SJCRH30 (cell line): ENCODE measurements around the gene SLC16A6. TPM values are rescaled to one million over a fixed set of nuclear protein-coding genes. Genes with fewer than 3 reads are reported as not detected.
A peak's percentile ranks its signal among the peaks of the same experiment; 100 is the strongest.
"Not testable (repeated sequence)": the region's sequence is repeated elsewhere in the genome, so short reads cannot be mapped to it uniquely, and the experiment has no call there.

Source experiments
- DNase-seq, 2 experiments: peaks; one replicate each; pipeline ENCODE4 v3.0.0-alpha.2; 2015 to 2020
- H3K27ac ChIP-seq: fragments of 250-450 bp; sonication (Bioruptor Pico); 2 replicates; pipeline ENCODE4 v1.5.1; 2020; ENCODE audit warnings: mild to moderate bottlenecking, moderate library complexity
- H3K27me3 ChIP-seq: fragments of 250-450 bp; sonication (Bioruptor Pico); 2 replicates; pipeline ENCODE4 v1.5.1; 2020; ENCODE audit warnings: mild to moderate bottlenecking, moderate library complexity
- H3K36me3 ChIP-seq: fragments of 250-450 bp; sonication (Bioruptor Pico); 2 replicates; pipeline ENCODE4 v1.5.1; 2020; ENCODE audit warnings: mild to moderate bottlenecking, moderate library complexity
- H3K4me1 ChIP-seq: fragments of 250-450 bp; sonication (Bioruptor Pico); 2 replicates; pipeline ENCODE4 v1.5.1; 2020; ENCODE audit warnings: mild to moderate bottlenecking, moderate library complexity
- H3K4me3 ChIP-seq: fragments of 250-450 bp; sonication (Bioruptor Pico); 2 replicates; pipeline ENCODE4 v1.5.1; 2020; ENCODE audit warnings: mild to moderate bottlenecking, moderate library complexity
- H3K9me3 ChIP-seq: fragments of 250-450 bp; sonication (Bioruptor Pico); replicated peaks from 2 replicates; pipeline ENCODE4 v1.5.1; 2020; ENCODE audit warnings: mild to moderate bottlenecking, moderate library complexity
- total RNA-seq: library from RNA; depleted of rRNA; stranded (reverse); fragments of >200 nt; shearing (Covaris generic); gene quantifications from 2 replicates; pipeline ENCODE4 v1.2.3, GENCODE V29; 2014

Gene SLC16A6
- total RNA-seq, 1 experiment from 2014 or later, result 0.30 TPM

DNA sequence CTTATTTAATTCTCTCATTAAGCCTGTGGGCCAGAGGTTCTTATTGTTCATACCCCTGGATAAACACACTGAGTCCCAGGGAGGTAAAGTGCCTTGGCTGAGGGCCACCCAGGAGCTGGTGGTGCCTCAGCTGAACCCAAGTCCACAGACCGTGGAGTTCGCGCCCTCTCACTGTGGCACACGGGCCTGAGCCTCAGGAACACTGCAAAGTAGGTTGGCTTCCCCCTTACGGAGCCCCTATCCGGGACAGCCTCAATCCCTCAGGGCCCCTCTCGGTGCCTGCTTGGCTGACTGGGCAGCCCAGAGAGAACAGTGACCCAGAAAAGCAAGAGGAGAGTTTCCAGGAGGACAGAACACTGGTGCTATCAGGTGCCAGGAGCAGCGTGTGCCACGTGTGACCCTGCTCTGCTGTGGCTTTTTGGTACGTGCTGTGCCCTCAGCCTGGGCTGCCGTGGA is 55.6 kb downstream of the SLC16A6 start:
- H3K4me1 ChIP-seq, H3K27ac ChIP-seq, H3K27me3 ChIP-seq, H3K36me3 ChIP-seq, H3K4me3 ChIP-seq, DNase-seq, H3K9me3 ChIP-seq: not testable (repeated sequence)

DNA sequence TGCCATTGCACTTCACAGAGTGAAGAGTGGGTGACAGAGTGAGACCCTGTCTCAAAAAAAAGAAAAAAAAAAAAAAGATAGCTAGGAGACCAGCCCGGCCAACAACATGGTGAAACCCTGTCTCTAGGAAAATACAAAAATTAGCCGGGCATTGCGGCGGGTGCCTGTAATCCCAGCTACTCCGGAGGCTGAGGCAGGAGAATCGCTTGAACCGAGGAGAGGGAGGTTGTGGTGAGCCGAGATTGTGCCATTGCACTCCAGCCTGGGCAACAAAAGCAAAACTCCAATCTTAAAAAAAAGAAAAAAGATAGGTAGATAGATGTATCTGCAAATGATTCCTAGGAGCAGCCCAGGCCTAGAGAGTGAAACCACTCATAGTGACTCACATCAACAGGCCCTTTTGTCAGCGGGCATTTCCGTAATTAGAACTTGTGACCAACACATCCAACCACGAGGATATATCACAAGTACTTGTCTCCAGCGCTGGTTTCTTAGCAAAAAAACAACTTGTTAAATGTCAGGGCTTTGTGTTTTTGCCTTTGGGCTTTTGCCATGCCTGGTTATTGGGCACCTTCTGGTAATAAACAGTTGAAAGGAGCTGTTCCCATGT is 56.1 kb downstream of the SLC16A6 start:
- peak in 1 of 2 experiments; percentile 11 for DNase-seq
- not testable (repeated sequence) for H3K4me1 ChIP-seq, H3K9me3 ChIP-seq, H3K27me3 ChIP-seq, H3K36me3 ChIP-seq, H3K4me3 ChIP-seq, H3K27ac ChIP-seq

DNA sequence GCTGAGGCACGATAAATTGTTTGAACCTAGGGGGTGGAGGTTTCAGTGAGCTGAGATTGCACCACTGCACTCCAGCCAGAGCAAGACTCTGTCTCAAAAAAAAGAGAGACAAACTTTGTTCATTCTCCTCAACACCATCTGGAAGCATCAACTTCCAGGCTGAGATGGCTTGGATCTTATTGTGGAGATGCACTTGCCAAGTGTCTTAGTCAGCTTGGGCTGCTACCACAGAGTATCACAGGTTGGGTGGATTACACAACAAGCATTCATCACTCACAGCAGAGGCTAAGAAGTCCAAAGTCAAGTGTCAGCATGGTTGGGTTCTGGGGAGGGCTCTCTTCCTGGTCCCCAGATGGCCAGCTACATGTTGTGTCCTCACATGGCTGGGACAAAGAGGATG is 58.2 kb downstream of the SLC16A6 start:
- not testable (repeated sequence) for H3K4me3 ChIP-seq, H3K27me3 ChIP-seq, H3K4me1 ChIP-seq, H3K9me3 ChIP-seq, DNase-seq, H3K36me3 ChIP-seq, H3K27ac ChIP-seq

DNA sequence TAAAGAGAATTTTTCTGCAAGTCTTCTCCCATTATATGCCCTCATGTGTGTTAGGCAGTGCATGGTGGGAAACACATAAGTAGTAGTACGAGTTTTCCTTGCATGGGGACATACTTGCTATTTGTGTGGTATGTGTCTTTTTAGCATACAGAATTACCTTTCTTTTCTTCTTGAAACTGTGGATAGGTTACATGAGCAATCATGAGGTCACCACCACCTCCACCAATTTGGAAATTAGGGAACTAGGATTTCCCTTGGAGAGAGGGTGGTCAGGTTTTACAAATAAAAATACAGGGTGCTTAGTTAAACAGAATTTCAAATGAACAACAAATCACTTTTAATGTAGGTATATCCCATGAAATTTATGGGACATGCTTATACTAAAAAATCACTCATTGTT is 59.4 kb downstream of the SLC16A6 start:
- no peak overlapping the region for H3K4me3 ChIP-seq
- no peaks in the 10 kb centered on the region for H3K9me3 ChIP-seq
- H3K4me1 ChIP-seq, result 0 out of 2 replicates have a peak, but pooled peaks cover 5% of the 10 kb centered on the region
- H3K27me3 ChIP-seq, result no peaks in the 10 kb centered on the region
- no peak overlapping the region for H3K27ac ChIP-seq
- DNase-seq, result no peak
- no peaks in the 10 kb centered on the region for H3K36me3 ChIP-seq

DNA sequence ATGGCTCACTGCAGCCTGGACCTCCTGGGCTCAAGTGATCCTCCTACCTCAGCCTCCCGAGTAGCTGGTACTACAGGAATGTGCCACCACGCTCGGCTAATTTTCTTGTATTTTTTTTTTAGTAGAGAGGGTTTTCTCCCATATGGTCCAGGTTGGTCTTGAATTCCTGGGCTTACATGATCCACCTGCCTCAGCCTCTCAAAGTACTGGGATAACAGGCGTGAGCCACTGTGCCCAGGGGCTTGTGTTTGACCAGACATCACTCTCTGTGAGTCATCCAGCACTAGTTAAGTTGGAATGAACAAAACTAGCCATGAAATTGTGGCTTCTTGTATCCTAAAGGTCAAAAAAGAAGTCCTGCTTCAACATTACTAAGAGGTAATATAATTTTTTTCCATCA is 59.8 kb downstream of the SLC16A6 start:
- H3K27ac ChIP-seq, H3K36me3 ChIP-seq, H3K4me1 ChIP-seq, H3K27me3 ChIP-seq, H3K9me3 ChIP-seq, H3K4me3 ChIP-seq: not testable (repeated sequence)
- peak; percentile 45 to 53 for DNase-seq

DNA sequence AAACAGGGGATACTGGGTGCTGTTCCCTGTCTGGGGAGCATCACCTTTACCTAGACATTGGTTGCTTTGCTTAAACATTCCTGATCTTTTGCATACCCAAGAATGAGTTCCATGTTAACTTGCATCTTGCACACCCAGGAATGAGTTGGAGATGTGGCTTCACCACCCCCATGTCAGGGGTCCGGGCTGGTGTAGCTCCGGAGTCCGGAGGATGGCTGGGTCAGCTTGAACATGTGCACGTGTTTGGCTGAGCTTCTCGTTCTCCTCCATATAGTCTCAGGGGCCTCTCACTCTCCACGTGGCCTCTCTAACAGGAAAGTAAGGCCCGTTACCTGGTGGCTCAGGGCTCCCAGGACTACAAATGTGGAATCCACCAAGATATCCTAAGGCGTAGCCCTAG is 61.3 kb downstream of the SLC16A6 start:
- Histone ChIP-seq H3K4me1 (0 out of 2 replicates have a peak, but pooled peaks cover 5% of the 10 kb centered on the region), H3K4me3 (no peak overlapping the region), H3K36me3 (no peaks in the 10 kb centered on the region), H3K27ac (no peak overlapping the region), H3K27me3 (no peaks in the 10 kb centered on the region), H3K9me3 (no peaks in the 10 kb centered on the region)
- no peak for DNase-seq

DNA sequence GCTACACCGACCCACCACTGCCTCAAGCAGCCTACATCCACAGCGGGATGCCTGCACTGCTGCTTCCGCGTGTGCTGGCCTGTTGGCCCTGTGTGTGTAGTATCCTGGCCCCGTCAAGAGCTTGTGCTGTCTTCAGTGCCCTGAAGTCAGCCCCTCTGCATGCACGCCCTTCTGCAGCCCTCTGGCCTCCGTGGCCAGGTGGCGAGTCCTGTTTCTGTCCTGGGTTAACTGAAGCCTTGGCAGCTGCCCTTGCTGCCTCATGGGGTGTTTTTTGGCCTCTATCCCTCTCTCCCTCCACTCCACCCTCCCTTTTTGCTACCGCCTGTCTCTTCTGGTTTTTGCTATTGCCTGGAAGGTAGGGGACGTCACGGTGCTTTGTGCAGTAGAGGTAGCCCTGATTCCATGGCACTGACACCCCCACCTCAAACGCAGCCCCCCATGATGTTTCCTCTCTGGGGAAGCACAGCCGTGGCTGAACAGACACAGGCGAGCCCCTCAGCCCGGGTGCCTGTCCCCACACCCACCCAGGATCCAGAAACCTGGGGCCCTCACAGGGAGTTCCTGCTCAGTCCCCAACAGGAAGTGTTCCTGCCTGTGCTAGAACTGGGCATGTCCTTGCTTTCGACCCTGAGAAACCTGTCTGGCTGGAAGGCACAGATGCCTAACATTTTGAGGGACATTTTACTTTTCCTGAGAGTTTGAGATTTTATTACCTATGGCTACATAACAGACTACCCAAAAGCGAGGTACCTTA is 61.9 kb downstream of the SLC16A6 start:
- Histone ChIP-seq H3K9me3 (no peaks in the 10 kb centered on the region), H3K27ac (no peak overlapping the region), H3K4me1 (0 out of 2 replicates have a peak, but pooled peaks cover 5% of the 10 kb centered on the region), H3K36me3 (no peaks in the 10 kb centered on the region), H3K27me3 (no peaks in the 10 kb centered on the region), H3K4me3 (no peak overlapping the region)
- no peak for DNase-seq

DNA sequence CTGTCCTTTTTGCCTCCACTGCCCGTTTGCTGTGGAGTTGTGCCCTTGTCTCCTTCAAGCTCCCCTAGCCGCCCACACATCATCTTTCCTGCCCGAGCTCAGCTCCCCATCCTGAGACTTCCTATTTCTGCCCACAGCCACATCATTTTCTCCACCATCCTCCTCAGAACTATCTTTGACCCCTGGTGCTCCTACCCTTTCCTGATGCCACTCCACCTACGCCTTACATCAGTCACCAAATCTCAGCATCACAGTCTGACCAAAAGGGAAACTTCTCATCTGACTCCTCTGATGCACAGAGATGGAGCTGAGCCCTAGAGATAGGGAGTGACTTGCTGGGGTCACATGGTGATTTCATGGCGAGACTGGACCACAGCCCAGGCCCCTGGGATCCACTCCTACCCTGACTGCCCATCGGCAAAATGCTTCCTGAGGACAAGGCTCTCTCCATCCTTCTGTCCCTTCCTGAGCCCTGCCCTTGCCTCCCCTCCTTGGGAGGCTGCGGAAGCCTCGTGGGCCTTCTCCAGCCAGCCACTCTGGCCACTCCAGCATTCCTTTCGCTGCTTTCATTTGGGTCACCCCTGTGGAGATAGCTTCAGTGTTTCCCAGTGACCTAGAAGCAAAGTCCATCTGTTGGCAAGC is 62.8 kb downstream of the SLC16A6 start:
- not testable (repeated sequence) for H3K27me3 ChIP-seq, H3K36me3 ChIP-seq, H3K4me1 ChIP-seq, H3K4me3 ChIP-seq, H3K9me3 ChIP-seq, DNase-seq, H3K27ac ChIP-seq

DNA sequence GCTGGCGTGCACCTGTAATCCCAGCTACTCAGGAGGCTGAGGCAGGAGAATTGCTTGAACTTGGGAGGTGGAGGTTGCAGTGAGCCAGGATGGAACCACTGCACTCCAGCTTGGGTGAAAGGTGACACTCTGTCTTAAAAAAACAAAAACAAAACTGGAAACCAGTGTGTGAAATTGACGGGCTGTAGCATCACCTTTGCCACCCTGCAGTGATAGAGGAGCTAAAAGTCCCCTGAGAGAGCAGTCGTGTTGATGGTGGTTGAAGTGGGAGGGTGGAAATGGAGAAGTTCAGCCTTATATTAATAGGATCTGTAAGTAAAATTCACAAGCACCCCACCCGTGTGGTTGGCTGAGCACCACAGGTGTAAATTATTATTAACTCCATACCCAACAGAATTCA is 65.9 kb downstream of the SLC16A6 start:
- H3K4me3 ChIP-seq, DNase-seq, H3K9me3 ChIP-seq, H3K27me3 ChIP-seq, H3K4me1 ChIP-seq, H3K27ac ChIP-seq, H3K36me3 ChIP-seq: not testable (repeated sequence)

DNA sequence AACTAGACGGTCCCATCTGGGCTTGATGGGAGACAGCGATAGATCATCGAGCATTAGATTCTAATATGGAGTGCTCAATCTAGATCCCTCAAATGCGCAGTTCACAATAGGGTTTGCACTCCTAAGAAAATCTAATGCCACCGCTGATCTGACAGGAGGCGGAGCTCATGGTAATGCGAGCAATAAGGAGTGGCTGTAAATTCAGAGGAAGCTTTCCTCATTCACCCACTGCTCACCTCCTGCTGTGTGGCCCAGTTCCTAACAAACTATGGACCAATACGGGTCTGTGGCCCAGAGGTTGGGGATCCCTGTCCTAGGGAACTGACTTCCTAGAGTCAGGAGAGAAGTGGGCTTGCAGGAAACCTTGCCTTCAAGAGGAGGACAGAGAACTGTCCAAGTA is 68.3 kb downstream of the SLC16A6 start:
- Histone ChIP-seq H3K4me1 (no peaks in the 10 kb centered on the region), H3K4me3 (no peak overlapping the region), H3K9me3 (no peaks in the 10 kb centered on the region), H3K27me3 (no peaks in the 10 kb centered on the region), H3K36me3 (no peaks in the 10 kb centered on the region), H3K27ac (no peak overlapping the region)
- no peak for DNase-seq

DNA sequence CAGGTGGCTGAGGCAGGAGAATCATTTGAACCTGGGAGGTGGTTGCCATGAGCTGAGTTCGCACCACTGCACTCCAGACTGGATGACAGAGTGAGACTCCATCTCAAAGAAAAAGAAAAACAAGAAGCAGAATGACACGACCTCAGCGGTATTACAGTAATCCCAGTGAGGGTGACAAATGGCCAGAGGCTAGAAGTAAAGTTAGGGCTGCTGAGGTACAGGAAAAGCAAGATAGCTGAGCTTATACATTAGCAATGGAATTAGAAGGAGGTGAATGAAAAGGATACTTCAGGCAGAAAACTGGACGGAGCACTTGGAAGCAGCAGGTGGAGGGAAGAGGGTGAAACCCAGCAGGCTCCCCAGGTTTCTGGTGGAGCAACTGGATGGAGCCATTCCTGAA is 69.1 kb downstream of the SLC16A6 start:
- DNase-seq, result no peak
- no peaks in the 10 kb centered on the region for H3K4me1 ChIP-seq
- no peaks in the 10 kb centered on the region for H3K27me3 ChIP-seq
- H3K4me3 ChIP-seq, result no peak overlapping the region
- H3K36me3 ChIP-seq, result no peaks in the 10 kb centered on the region
- H3K9me3 ChIP-seq, result no peaks in the 10 kb centered on the region
- no peak overlapping the region for H3K27ac ChIP-seq

DNA sequence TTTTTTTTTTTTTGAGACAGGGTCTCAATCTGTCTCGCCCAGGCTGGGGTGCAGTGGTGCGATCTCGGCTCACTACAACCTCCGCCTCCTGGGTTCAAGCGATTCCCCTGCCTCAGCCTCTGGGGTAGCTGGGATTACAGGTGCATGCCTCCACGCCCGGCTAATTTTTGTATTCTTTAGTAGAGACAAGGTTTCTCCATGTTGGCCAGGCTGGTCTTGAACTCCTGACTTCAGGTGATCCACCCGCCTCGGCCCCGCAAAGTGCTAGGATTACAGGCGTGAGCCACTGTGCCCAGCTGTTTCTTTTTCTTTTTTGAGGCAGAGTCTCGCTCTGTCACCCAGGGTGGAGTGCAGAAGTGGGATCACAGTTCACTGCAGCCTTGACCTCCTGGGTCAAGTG is 70.1 kb downstream of the SLC16A6 start:
- not testable (repeated sequence) for DNase-seq, H3K4me3 ChIP-seq

DNA sequence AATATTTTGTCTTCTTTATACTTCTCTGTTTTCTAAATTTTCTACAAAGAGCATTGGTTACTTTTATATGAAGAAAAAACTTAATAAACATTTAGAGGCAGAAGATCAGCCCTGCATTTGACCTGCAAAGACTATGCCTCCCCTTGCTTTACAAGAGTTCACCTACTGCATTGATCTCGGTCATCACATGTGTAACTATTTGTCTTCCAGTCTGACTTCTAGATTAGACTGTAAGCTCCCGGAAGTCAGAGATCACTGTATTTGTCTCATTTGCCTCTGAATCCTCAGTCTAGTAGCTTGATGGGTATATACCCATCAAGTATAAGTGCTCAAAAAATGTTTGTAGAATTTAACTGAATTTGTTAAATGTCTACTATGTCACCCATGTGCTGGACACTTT is 70.7 kb downstream of the SLC16A6 start:
- H3K36me3 ChIP-seq, H3K4me3 ChIP-seq, H3K9me3 ChIP-seq, DNase-seq, H3K4me1 ChIP-seq, H3K27ac ChIP-seq, H3K27me3 ChIP-seq: not testable (repeated sequence)

More for the DNA sequence above, 70.1 kb downstream of the SLC16A6 start:
- not testable (repeated sequence) for H3K4me1 ChIP-seq, H3K27me3 ChIP-seq, H3K27ac ChIP-seq, H3K9me3 ChIP-seq, H3K36me3 ChIP-seq

DNA sequence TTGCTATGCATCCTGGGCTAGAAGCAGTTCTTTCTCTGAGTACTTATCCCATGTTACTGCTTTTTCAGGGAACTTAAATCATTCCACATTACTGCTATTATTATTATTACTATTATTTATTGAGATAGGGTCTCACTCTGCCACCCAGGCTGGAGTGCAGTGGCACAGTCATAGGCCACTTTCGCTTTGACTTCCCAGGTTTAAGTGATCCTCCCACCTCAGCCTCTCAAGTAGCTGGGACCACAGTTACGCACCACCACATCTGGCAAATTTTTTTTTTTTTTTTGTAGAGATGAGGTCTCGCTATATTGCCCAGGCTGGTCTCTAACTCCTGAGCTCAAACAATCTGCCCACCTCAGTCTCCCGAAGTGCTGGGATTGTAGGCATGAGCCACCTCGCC is 71.5 kb downstream of the SLC16A6 start:
- H3K9me3 ChIP-seq, H3K4me1 ChIP-seq, H3K4me3 ChIP-seq, H3K27me3 ChIP-seq, H3K36me3 ChIP-seq, H3K27ac ChIP-seq, DNase-seq: not testable (repeated sequence)
